GM21723 (cell line): Measurements from ENCODE around the gene DNAJB13.
A peak's percentile ranks its signal among the peaks of the same experiment; 100 is the strongest.
"Not testable (repeated sequence)": the region's sequence is repeated elsewhere in the genome, so short reads cannot be mapped to it uniquely, and the experiment has no call there.

Experiments
- ATAC-seq: cut with Tn5 transposase; IDR thresholded peaks from one replicate; pipeline ENCODE4 v1.9.1; 2021; ENCODE audit warnings: mild to moderate bottlenecking, moderate library complexity; ENCODE audit not compliant: unreplicated experiment

DNAJB13 gene

GRCh38 chr11:73976451-73977151 lies 25.8 kb downstream of the DNAJB13 start:
- ATAC-seq: no peak

GRCh38 chr11:73977856-73978519 lies 27.2 kb downstream of the DNAJB13 start:
- ATAC-seq: no peak

GRCh38 chr11:73978576-73979086 lies 27.8 kb downstream of the DNAJB13 start:
- no peak for ATAC-seq

GRCh38 chr11:73980001-73980961 lies 29.5 kb downstream of the DNAJB13 start:
- peak; percentile 49 for ATAC-seq

GRCh38 chr11:73981051-73981805 lies 30.4 kb downstream of the DNAJB13 start:
- no peak for ATAC-seq

GRCh38 chr11:73982595-73982989 lies 31.8 kb downstream of the DNAJB13 start, which contains the start of gene UCP2:
TSS of gene UCP2 (minus strand) at chr11:73982843. CDS start at chr11:73978378, 4,465 bp downstream.
- peak; percentile 60 for ATAC-seq

GRCh38 chr11:73982990-73983740 lies 32.3 kb downstream of the DNAJB13 start:
- peak; percentile 72 for ATAC-seq

- ATAC-seq: no peak
These were observed 33.1 kb downstream of the DNAJB13 start for GRCh38 chr11:73983741-73984538.

GRCh38 chr11:73985661-73986060 lies 34.8 kb downstream of the DNAJB13 start:
- ATAC-seq: not testable (repeated sequence)

GRCh38 chr11:73988227-73988626 lies 37.4 kb downstream of the DNAJB13 start:
- ATAC-seq: no peak

- ATAC-seq: no peak
These were observed 38.3 kb downstream of the DNAJB13 start for GRCh38 chr11:73989156-73989555.

- no peak for ATAC-seq
These were observed 39.9 kb downstream of the DNAJB13 start for GRCh38 chr11:73990730-73991129.

- peak; percentile 37 for ATAC-seq
These were observed 40.7 kb downstream of the DNAJB13 start for GRCh38 chr11:73991471-73992006.

- ATAC-seq: peak; percentile 52
These were observed 44.4 kb downstream of the DNAJB13 start for GRCh38 chr11:73995247-73995646.

- peak; percentile 51 for ATAC-seq
These were observed 44.9 kb downstream of the DNAJB13 start for GRCh38 chr11:73995731-73996130.

GRCh38 chr11:73996161-73996747 lies 45.4 kb downstream of the DNAJB13 start:
- ATAC-seq: no peak

GRCh38 chr11:73997120-73997770 lies 46.4 kb downstream of the DNAJB13 start:
- ATAC-seq: no peak
